Measurements from ENCODE around the gene EFNB1. TPM values are rescaled to one million over a fixed set of nuclear protein-coding genes. Genes with fewer than 3 reads are reported as not detected.
A peak's percentile ranks its signal among the peaks of the same experiment; 100 is the strongest.

EFNB1 gene
- polyA plus RNA-seq, 1 experiment = 19.1 TPM

GRCh38 chrX:68831405-68832100, 2.7 kb downstream of the EFNB1 start:
- ChIA-PET POLR2A (no interaction called here), CTCF (interaction anchor here (0.6 to 8.1 kb wide), 3 partner anchors 326 to 458 kb away, joined by 3 to 188 read pairs (median 4); no protein-coding TSS in a partner anchor)
- Histone ChIP-seq H3K27me3 (ENCODE audit: control insufficient read depth, insufficient read depth, low read length) (no peaks in the 10 kb centered on the region), H3K9me3 (ENCODE audit: control insufficient read depth, insufficient read depth, low read length) (no peaks in the 10 kb centered on the region; the same call in 1 of the 2 replicates), H3K27ac (ENCODE audit: low read depth, low read length) (peak overlapping the region; percentile 39), H3K4me3 (ENCODE audit: low read depth, low read length) (peak overlapping the region; percentile 73)
- no peak for DNase-seq (ENCODE audit: low read depth, low spot score)
- no peak for TF ChIP-seq CTCF (IDR thresholded peaks at IDR 0.05; ENCODE audit: low read depth, low read length)

GRCh38 chrX:68832101-68832416, 3.2 kb downstream of the EFNB1 start:
- POLR2A ChIA-PET = no interaction called here
- DNase-seq (ENCODE audit: low read depth, low spot score) = peak; percentile 33

GRCh38 chrX:68832516-68833447, 4.0 kb downstream of the EFNB1 start:
- no peak for TF ChIP-seq CTCF (IDR thresholded peaks at IDR 0.05; ENCODE audit: low read depth, low read length)
- peak overlapping the region; percentile 73 for H3K4me3 ChIP-seq (ENCODE audit: low read depth, low read length)
- H3K27me3 ChIP-seq (ENCODE audit: control insufficient read depth, insufficient read depth, low read length) = no peaks in the 10 kb centered on the region
- peak overlapping the region; percentile 39 for H3K27ac ChIP-seq (ENCODE audit: low read depth, low read length)
- POLR2A ChIA-PET = no interaction called here
- H3K9me3 ChIP-seq (ENCODE audit: control insufficient read depth, insufficient read depth, low read length) = no peaks in the 10 kb centered on the region; the same call in 1 of the 2 replicates
- no peak for DNase-seq (ENCODE audit: low read depth, low spot score)
- CTCF ChIA-PET = interaction anchor here (0.8 to 8.1 kb wide), 2 partner anchors 389 to 390 kb away, joined by 3 to 188 read pairs; no protein-coding TSS in a partner anchor

More at GRCh38 chrX:68832101-68832416, 3.2 kb downstream of the EFNB1 start:
- Histone ChIP-seq H3K27ac (ENCODE audit: low read depth, low read length) (peak overlapping the region; percentile 39), H3K4me3 (ENCODE audit: low read depth, low read length) (peak overlapping the region; percentile 73), H3K27me3 (ENCODE audit: control insufficient read depth, insufficient read depth, low read length) (no peaks in the 10 kb centered on the region), H3K9me3 (ENCODE audit: control insufficient read depth, insufficient read depth, low read length) (no peaks in the 10 kb centered on the region; the same call in 1 of the 2 replicates)
- CTCF ChIA-PET = interaction anchor here (1.0 to 8.1 kb wide), 2 partner anchors 326 to 390 kb away, joined by 3 to 188 read pairs; no protein-coding TSS in a partner anchor
- no peak for TF ChIP-seq CTCF (IDR thresholded peaks at IDR 0.05; ENCODE audit: low read depth, low read length)

GRCh38 chrX:68833448-68833805, 4.6 kb downstream of the EFNB1 start:
- Histone ChIP-seq H3K27me3 (ENCODE audit: control insufficient read depth, insufficient read depth, low read length) (no peaks in the 10 kb centered on the region), H3K4me3 (ENCODE audit: low read depth, low read length) (no peak overlapping the region), H3K9me3 (ENCODE audit: control insufficient read depth, insufficient read depth, low read length) (no peaks in the 10 kb centered on the region; the same call in 1 of the 2 replicates), H3K27ac (ENCODE audit: low read depth, low read length) (no peak overlapping the region)
- no peak for TF ChIP-seq CTCF (IDR thresholded peaks at IDR 0.05; ENCODE audit: low read depth, low read length)
- ChIA-PET POLR2A (no interaction called here), CTCF (interaction anchor here (0.8 kb wide), 1 partner anchor 389 kb away, joined by 3 read pairs; no protein-coding TSS in a partner anchor)
- no peak for DNase-seq (ENCODE audit: low read depth, low spot score)

Measured in AG04450 (cell line).